ENCODE data around the gene MEF2D. TPM values are rescaled to one million over a fixed set of nuclear protein-coding genes. Genes with fewer than 3 reads are reported as not detected.

The MEF2D gene
- total and polyA plus RNA-seq, 2 experiments from 2014 or later: 23.6 to 34.1 TPM

- no peak overlapping the region for H3K9ac ChIP-seq
- no peak overlapping the region for H3K4me3 ChIP-seq
- no peaks in the 10 kb centered on the region for H3K36me3 ChIP-seq (ENCODE audit: low read depth)
- H3K4me2 ChIP-seq (ENCODE audit: unreplicated experiment): no peak overlapping the region
- H3K9me3 ChIP-seq (ENCODE audit: low read depth): no peaks in the 10 kb centered on the region
- no peak overlapping the region for H3K27ac ChIP-seq
- DNase-seq: no peak
- no peaks in the 10 kb centered on the region for H3F3A ChIP-seq (ENCODE audit: insufficient read depth)
- no peaks in the 10 kb centered on the region for H3K9me2 ChIP-seq (ENCODE audit: insufficient read depth)
- no peaks in the 10 kb centered on the region for H3K79me2 ChIP-seq (ENCODE audit: insufficient read depth)
- in situ Hi-C loops (cut with MboI): no loop called here
- H4K20me1 ChIP-seq (ENCODE audit: insufficient read depth): no peaks in the 10 kb centered on the region
- peaks cover 94% of the 10 kb centered on the region for H3K27me3 ChIP-seq (replicated peaks; ENCODE audit: insufficient read depth)
- H3K4me1 ChIP-seq (ENCODE audit: insufficient read depth): no peaks in the 10 kb centered on the region
- 3 to 5% methylated on average over 2 to 3 of the region's 3 CpGs for WGBS, 2 experiments (ENCODE audit: low coverage in 1 of 2, low lambda C conversion rate in 2 of 2, missing lambda C conversion rate in 2 of 2)
- H2AFZ ChIP-seq: no peak overlapping the region
- TF ChIP-seq EZH2phosphoT487 (IDR thresholded peaks at IDR 0.05; ENCODE audit: insufficient read depth, low read depth) (no peak), EZH2 (IDR thresholded peaks at IDR 0.05; ENCODE audit: insufficient read depth, poor library complexity, severe bottlenecking) (no peak)
These were observed 69.7 kb downstream of the MEF2D start for GRCh38 chr1:156430866-156431265.

- Histone ChIP-seq H3K36me3 (ENCODE audit: low read depth) (no peaks in the 10 kb centered on the region), H3K79me2 (ENCODE audit: insufficient read depth) (no peaks in the 10 kb centered on the region), H3K9me3 (ENCODE audit: low read depth) (no peaks in the 10 kb centered on the region), H3K27ac (no peak overlapping the region), H3K4me2 (ENCODE audit: unreplicated experiment) (no peak overlapping the region), H4K20me1 (ENCODE audit: insufficient read depth) (no peaks in the 10 kb centered on the region), H3K9ac (no peak overlapping the region), H3K9me2 (ENCODE audit: insufficient read depth) (no peaks in the 10 kb centered on the region), H3K27me3 (replicated peaks; ENCODE audit: insufficient read depth) (peaks cover 93% of the 10 kb centered on the region), H3K4me3 (no peak overlapping the region), H3K4me1 (ENCODE audit: insufficient read depth) (no peaks in the 10 kb centered on the region), H2AFZ (no peak overlapping the region), H3F3A (ENCODE audit: insufficient read depth) (no peaks in the 10 kb centered on the region)
- TF ChIP-seq EZH2phosphoT487 (IDR thresholded peaks at IDR 0.05; ENCODE audit: insufficient read depth, low read depth) (no peak), EZH2 (IDR thresholded peaks at IDR 0.05; ENCODE audit: insufficient read depth, poor library complexity, severe bottlenecking) (no peak)
- in situ Hi-C loops (cut with MboI): no loop called here
- 0% methylated on average over 3 to 7 of the region's 7 CpGs for WGBS, 2 experiments (ENCODE audit: low coverage in 1 of 2, low lambda C conversion rate in 2 of 2, missing lambda C conversion rate in 2 of 2)
- no peak for DNase-seq
These were observed 70.3 kb downstream of the MEF2D start for GRCh38 chr1:156430303-156430702.

- in situ Hi-C loops (cut with MboI): no loop called here
These were observed 71.1 kb downstream of the MEF2D start for GRCh38 chr1:156429313-156430060.

GRCh38 chr1:156428746-156429288, 71.8 kb downstream of the MEF2D start:
- Histone ChIP-seq H3K79me2 (ENCODE audit: insufficient read depth) (no peaks in the 10 kb centered on the region), H3K36me3 (ENCODE audit: low read depth) (no peaks in the 10 kb centered on the region), H3K4me2 (ENCODE audit: unreplicated experiment) (no peak overlapping the region), H3K9me2 (ENCODE audit: insufficient read depth) (no peaks in the 10 kb centered on the region), H2AFZ (no peak overlapping the region), H3K9me3 (ENCODE audit: low read depth) (no peaks in the 10 kb centered on the region), H3F3A (ENCODE audit: insufficient read depth) (no peaks in the 10 kb centered on the region), H4K20me1 (ENCODE audit: insufficient read depth) (no peaks in the 10 kb centered on the region), H3K27me3 (replicated peaks; ENCODE audit: insufficient read depth) (peaks cover 93% of the 10 kb centered on the region), H3K4me3 (no peak overlapping the region), H3K9ac (no peak overlapping the region), H3K27ac (no peak overlapping the region), H3K4me1 (ENCODE audit: insufficient read depth) (no peaks in the 10 kb centered on the region)
- DNase-seq: no peak
- in situ Hi-C loops (cut with MboI): no loop called here
- TF ChIP-seq EZH2 (IDR thresholded peaks at IDR 0.05; ENCODE audit: insufficient read depth, poor library complexity, severe bottlenecking): no peak
- TF ChIP-seq EZH2phosphoT487 (IDR thresholded peaks at IDR 0.05; ENCODE audit: insufficient read depth, low read depth): no peak
- 0 to 1% methylated on average over 3 to 4 of the region's 4 CpGs for WGBS, 2 experiments (ENCODE audit: low coverage in 1 of 2, low lambda C conversion rate in 2 of 2, missing lambda C conversion rate in 2 of 2)

More at GRCh38 chr1:156429313-156430060, 71.1 kb downstream of the MEF2D start:
- H3K79me2 ChIP-seq (ENCODE audit: insufficient read depth): no peaks in the 10 kb centered on the region
- no peaks in the 10 kb centered on the region for H3F3A ChIP-seq (ENCODE audit: insufficient read depth)
- peak; percentile 14 for DNase-seq
- H3K9ac ChIP-seq: no peak overlapping the region
- no peak overlapping the region for H2AFZ ChIP-seq
- no peaks in the 10 kb centered on the region for H3K4me1 ChIP-seq (ENCODE audit: insufficient read depth)
- no peaks in the 10 kb centered on the region for H3K36me3 ChIP-seq (ENCODE audit: low read depth)
- no peaks in the 10 kb centered on the region for H4K20me1 ChIP-seq (ENCODE audit: insufficient read depth)
- TF ChIP-seq EZH2 (IDR thresholded peaks at IDR 0.05; ENCODE audit: insufficient read depth, poor library complexity, severe bottlenecking) (no peak), EZH2phosphoT487 (IDR thresholded peaks at IDR 0.05; ENCODE audit: insufficient read depth, low read depth) (no peak)
- H3K27me3 ChIP-seq (replicated peaks; ENCODE audit: insufficient read depth): peaks cover 93% of the 10 kb centered on the region
- H3K27ac ChIP-seq: no peak overlapping the region
- WGBS, 2 experiments (ENCODE audit: low coverage in 1 of 2, low lambda C conversion rate in 2 of 2, missing lambda C conversion rate in 2 of 2): 1 to 3% methylated on average over 13 of the region's 13 CpGs
- no peaks in the 10 kb centered on the region for H3K9me3 ChIP-seq (ENCODE audit: low read depth)
- no peak overlapping the region for H3K4me3 ChIP-seq
- no peak overlapping the region for H3K4me2 ChIP-seq (ENCODE audit: unreplicated experiment)
- no peaks in the 10 kb centered on the region for H3K9me2 ChIP-seq (ENCODE audit: insufficient read depth)
